Measurements from ENCODE around the gene CASKIN1. TPM values are rescaled to one million over a fixed set of nuclear protein-coding genes. Genes with fewer than 3 reads are reported as not detected.

CASKIN1 gene
- total RNA-seq, 1 donor from 2014 or later = 0.12 TPM

DNA sequence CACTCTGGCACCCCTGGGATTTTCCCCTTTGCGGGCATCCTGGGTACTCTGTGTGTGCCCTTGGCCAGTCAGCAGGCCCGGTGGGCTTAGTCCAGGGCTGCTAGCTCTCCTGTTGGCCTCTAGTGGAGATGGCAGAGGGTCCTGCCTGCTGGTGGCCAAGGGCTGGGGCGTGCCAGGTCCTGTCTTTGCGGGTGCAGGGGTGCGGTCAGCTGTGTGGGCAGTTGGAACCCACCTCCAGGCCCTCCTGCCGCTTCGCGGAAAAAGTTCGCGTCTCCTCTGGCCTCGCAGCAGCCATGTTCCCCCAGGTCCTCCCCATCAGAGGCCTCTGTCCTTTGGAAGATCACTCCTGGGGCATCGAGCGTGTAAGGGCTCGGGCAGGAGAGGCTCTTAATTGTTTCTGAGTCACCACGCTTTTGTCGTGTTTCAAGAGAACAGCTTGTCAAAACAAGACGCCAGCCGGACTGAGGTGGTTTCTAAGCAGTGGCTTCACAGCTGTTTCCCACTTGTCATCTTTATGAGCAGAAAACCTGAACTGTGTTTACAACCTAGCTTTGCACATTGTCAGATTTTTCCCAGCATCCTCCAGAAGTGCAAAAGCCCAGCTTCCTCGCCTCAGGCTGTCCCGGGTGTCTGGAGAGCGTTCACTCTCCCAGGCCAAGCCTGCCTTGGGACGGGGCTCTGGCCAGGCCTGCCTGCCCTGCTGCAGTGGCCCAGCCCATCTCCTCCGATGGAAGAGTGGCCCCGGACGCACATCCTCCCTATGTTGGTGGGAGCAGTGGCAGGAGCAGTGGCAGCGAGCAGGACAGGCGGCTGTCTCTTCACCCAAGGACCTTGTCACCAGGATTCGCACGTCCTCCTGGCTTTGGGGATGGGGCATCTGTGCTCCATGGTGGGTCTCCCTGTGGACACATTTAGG is 34.9 kb upstream of the CASKIN1 start:
- no peak for DNase-seq (ENCODE audit: low read depth)
- H3K4me3 ChIP-seq (ENCODE audit: low read depth, low read length) = no peak overlapping the region
- TF ChIP-seq, protein P1, sequence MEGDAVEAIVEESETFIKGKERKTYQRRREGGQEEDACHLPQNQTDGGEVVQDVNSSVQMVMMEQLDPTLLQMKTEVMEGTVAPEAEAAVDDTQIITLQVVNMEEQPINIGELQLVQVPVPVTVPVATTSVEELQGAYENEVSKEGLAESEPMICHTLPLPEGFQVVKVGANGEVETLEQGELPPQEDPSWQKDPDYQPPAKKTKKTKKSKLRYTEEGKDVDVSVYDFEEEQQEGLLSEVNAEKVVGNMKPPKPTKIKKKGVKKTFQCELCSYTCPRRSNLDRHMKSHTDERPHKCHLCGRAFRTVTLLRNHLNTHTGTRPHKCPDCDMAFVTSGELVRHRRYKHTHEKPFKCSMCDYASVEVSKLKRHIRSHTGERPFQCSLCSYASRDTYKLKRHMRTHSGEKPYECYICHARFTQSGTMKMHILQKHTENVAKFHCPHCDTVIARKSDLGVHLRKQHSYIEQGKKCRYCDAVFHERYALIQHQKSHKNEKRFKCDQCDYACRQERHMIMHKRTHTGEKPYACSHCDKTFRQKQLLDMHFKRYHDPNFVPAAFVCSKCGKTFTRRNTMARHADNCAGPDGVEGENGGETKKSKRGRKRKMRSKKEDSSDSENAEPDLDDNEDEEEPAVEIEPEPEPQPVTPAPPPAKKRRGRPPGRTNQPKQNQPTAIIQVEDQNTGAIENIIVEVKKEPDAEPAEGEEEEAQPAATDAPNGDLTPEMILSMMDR (conservative IDR thresholded peaks at IDR 0.05; ENCODE audit: low read depth, low read length) = no peak

DNA sequence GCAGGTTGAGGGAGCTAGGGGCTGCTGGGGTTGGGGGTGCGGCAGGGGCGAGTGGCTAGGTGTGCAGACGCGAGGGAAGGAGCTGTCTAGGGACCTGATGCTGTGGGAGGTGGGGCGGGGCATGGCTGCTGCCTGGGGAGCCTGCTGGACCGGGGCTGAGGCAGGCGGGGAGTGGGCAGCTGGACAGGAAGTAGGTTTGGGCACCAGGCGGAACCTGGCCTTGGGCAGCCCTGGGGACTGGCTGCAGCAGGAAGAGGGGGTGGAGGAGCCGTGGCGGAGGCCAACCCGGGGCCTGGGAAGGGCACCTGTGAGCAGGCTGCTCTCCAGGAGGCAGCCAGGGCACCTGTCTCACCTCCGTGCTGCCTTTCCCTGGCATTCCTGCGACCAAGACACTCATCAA is 34.0 kb upstream of the CASKIN1 start:
- TF ChIP-seq, protein P1 (conservative IDR thresholded peaks at IDR 0.05; ENCODE audit: low read depth, low read length) = no peak
- H3K4me3 ChIP-seq (ENCODE audit: low read depth, low read length) = no peak overlapping the region
- no peak for DNase-seq (ENCODE audit: low read depth)

DNA sequence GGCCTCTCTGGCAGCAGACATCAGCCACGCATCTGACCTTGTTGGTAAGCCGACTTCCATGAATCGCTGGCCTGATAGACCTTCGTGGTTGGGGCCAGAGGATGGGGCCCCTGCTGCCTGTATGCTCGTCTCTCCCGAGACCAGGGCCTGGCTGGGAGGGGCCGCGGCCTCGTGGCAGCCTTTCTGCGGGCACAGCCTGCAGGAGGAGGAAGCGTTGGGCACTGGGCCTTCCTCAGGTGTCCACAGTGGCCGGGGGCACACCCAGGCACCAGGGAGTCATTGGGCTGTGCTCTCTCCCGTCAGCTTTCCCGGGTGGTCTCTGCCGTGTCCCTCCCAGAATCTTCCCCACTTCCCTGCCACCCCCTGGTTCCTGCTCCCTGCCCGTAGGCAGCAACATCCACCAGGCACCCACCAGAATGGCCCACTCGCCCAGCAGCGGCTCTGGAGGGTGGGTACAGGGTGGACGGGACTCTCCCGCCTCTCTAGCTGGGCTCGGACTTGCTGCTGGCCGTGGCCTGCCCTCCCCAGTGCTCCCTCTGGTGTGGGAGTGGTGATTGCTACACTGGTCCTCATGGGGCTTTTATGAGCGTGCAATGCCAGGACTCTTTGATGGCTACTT is 33.3 kb upstream of the CASKIN1 start:
- TF ChIP-seq, protein P1 (conservative IDR thresholded peaks at IDR 0.05; ENCODE audit: low read depth, low read length) = no peak
- DNase-seq (ENCODE audit: low read depth) = no peak
- no peak overlapping the region for H3K4me3 ChIP-seq (ENCODE audit: low read depth, low read length)

DNA sequence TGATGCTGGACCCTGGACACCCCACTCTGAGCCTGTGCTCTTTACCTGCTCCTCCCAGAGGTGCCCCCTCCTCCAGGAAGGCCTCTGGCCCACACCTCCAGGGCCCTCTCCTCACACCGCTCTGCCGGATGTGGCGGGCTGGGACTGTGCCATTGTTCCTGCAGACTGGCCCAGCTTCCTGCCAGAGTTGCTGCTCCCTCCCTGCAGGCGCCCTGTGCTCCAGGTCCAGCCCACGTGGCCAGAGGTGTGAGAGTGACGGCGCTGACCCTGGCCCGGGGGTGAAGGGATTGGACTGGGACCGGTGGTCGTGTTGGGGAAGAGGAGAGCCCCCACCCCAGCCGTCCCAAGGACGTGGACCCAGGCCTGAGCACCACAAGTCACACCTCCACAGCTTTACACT is 32.7 kb upstream of the CASKIN1 start:
- TF ChIP-seq, protein P1 (conservative IDR thresholded peaks at IDR 0.05; ENCODE audit: low read depth, low read length) = no peak
- no peak for DNase-seq (ENCODE audit: low read depth)
- H3K4me3 ChIP-seq (ENCODE audit: low read depth, low read length) = no peak overlapping the region

DNA sequence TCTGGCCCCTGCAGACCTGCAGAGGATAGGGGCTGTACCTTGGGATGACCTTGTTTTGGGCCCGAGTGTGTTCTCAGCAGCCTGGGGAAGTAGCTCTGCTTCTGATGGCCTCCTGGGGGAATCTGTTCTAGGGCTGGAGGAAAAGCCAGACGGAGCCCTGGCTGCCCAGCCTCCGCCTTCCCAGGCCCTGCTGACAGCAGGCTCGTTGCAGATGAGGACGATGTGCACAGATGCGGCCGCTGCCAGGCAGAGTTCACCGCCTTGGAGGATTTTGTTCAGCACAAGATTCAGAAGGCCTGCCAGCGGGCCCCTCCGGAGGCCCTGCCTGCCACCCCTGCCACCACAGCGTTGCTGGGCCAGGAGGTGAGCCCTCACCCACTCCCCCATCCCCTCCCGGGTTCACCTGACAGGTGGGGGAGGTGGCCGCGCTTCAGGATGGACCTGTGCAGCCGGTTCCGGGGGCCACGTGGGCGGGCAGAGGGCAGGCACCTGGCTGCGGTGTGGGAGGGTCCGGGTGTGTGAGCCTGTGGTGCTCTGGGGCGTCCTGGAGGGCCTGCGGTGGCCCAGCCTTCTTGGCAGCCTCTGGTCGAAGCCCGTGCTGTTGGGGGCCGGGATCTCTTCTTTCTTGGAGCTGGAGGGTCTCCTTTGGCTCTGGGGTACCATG is 31.9 kb upstream of the CASKIN1 start:
- DNase-seq (ENCODE audit: low read depth) = no peak
- no peak overlapping the region for H3K4me3 ChIP-seq (ENCODE audit: low read depth, low read length)
- TF ChIP-seq, protein P1 (conservative IDR thresholded peaks at IDR 0.05; ENCODE audit: low read depth, low read length) = no peak

DNA sequence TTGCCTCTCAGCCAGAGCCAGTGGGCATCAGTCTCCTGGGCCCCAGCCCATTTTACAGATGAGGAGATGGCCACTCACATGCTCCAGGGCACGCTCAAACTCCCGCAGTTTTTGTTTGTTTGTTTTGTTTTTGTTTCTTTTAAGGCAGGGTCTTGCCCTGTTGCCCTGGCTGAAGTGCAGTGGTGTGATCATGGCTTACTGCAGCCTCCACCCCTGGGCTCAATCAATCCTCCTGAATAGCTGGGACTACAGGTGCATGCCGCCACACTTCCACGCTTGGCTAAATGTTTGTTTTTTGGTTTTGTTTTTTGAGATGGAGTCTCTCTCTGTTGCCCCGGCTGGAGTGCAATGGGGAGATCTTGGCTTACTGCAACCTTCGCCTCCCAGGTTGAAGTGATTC is 30.5 kb upstream of the CASKIN1 start:
- H3K4me3 ChIP-seq (ENCODE audit: low read depth, low read length) = no peak overlapping the region
- TF ChIP-seq, protein P1 (conservative IDR thresholded peaks at IDR 0.05; ENCODE audit: low read depth, low read length) = no peak

More for the DNA sequence above, 30.5 kb upstream of the CASKIN1 start:
- no peak for DNase-seq (ENCODE audit: low read depth)
